Non-pigmented ciliary epithelial cell (primary cell): ENCODE data around the gene BCL7A.

Experiments used
- DNase-seq: peaks from one replicate; pipeline ENCODE4 v3.0.0-alpha.2; 2010; ENCODE audit warnings: low read depth

Gene BCL7A

GRCh38 chr12:122079532-122080081, 57.9 kb downstream of the BCL7A start:
- no peak for DNase-seq

- no peak for DNase-seq
These were observed 58.7 kb downstream of the BCL7A start for GRCh38 chr12:122080149-122081082.

- DNase-seq, result no peak
These were observed 59.5 kb downstream of the BCL7A start for GRCh38 chr12:122081083-122081696.

GRCh38 chr12:122081697-122082221, 60.1 kb downstream of the BCL7A start:
- DNase-seq, result no peak

- DNase-seq, result no peak
These were observed 61.1 kb downstream of the BCL7A start for GRCh38 chr12:122082621-122083356.

GRCh38 chr12:122084857-122085405, 63.2 kb downstream of the BCL7A start:
- DNase-seq, result no peak

GRCh38 chr12:122085591-122085990, 63.9 kb downstream of the BCL7A start:
- no peak for DNase-seq

GRCh38 chr12:122086116-122086515, 64.4 kb downstream of the BCL7A start:
- no peak for DNase-seq

GRCh38 chr12:122086641-122087285, 65.1 kb downstream of the BCL7A start:
- DNase-seq, result no peak

- DNase-seq, result no peak
These were observed 65.9 kb downstream of the BCL7A start for GRCh38 chr12:122087431-122088178.

- no peak for DNase-seq
These were observed 66.6 kb downstream of the BCL7A start for GRCh38 chr12:122088179-122088810.

GRCh38 chr12:122089077-122089476, 67.4 kb downstream of the BCL7A start:
- no peak for DNase-seq

GRCh38 chr12:122090759-122091515, 69.3 kb downstream of the BCL7A start:
- DNase-seq, result peak; percentile 86

GRCh38 chr12:122093098-122093883, 71.6 kb downstream of the BCL7A start:
- DNase-seq, result no peak

GRCh38 chr12:122094137-122094734, 72.6 kb downstream of the BCL7A start:
- DNase-seq, result no peak

GRCh38 chr12:122094735-122095631, 73.3 kb downstream of the BCL7A start:
- no peak for DNase-seq

- DNase-seq, result no peak
These were observed 74.3 kb downstream of the BCL7A start for GRCh38 chr12:122096014-122096413.
